DND-41 (cell line): Measurements from ENCODE around the gene RXFP4.

Source experiments
- ATAC-seq: fragments of 200-7000 bp; cut with Tn5 transposase; 3 replicates; pipeline ENCODE4 v1.9.1; 2021; ENCODE audit warnings: low read depth; ENCODE audit not compliant: insufficient read depth
- DNase-seq: peaks from one replicate; pipeline ENCODE4 v3.0.0-alpha.2; 2020
- H2AFZ ChIP-seq: 2 replicates; pipeline ENCODE4 v1.6.0; 2012; ENCODE audit warnings: low read depth, low read length
- H3K27ac ChIP-seq: 2 replicates; pipeline ENCODE4 v1.5.1; 2012; ENCODE audit warnings: low read length, inconsistent platforms
- H3K27me3 ChIP-seq: fragments of 200-600 bp; sonication (generic); 2 replicates; pipeline ENCODE4 v1.6.0; 2012; ENCODE audit warnings: low read length, mild to moderate bottlenecking, inconsistent platforms; ENCODE audit not compliant: insufficient read depth, poor library complexity
- H3K36me3 ChIP-seq: 2 replicates; pipeline ENCODE4 v1.5.1; 2012; ENCODE audit warnings: low read length, inconsistent platforms; ENCODE audit not compliant: insufficient read depth
- H3K4me1 ChIP-seq: 2 replicates; pipeline ENCODE4 v1.5.1; 2012; ENCODE audit warnings: mild to moderate bottlenecking, low read length; ENCODE audit not compliant: insufficient read depth
- H3K4me2 ChIP-seq: 2 replicates; pipeline ENCODE4 v1.6.0; 2012; ENCODE audit warnings: mild to moderate bottlenecking, moderate library complexity, low read length, inconsistent platforms; ENCODE audit not compliant: insufficient read depth
- H3K4me3 ChIP-seq, 2 experiments: fragments of 200-600 bp in 1 of 2; shearing (Covaris generic) in 1 of 2; 2 replicates each; pipeline ENCODE4 v1.5.1; 2012 to 2016; ENCODE audit warnings: inconsistent platforms in 2 of 2, low read length in 2 of 2, mild to moderate bottlenecking in 2 of 2, low read depth in 1 of 2, moderate library complexity in 1 of 2
- H3K79me2 ChIP-seq: 2 replicates; pipeline ENCODE4 v1.6.0; 2012; ENCODE audit warnings: low read length, inconsistent platforms; ENCODE audit not compliant: insufficient read depth
- H3K9ac ChIP-seq: 2 replicates; pipeline ENCODE4 v1.6.0; 2012; ENCODE audit warnings: low read depth, mild to moderate bottlenecking, inconsistent platforms, low read length, moderate library complexity
- H3K9me3 ChIP-seq: 2 replicates; pipeline ENCODE4 v1.5.1; 2012; ENCODE audit warnings: low read length, moderate library complexity, mild to moderate bottlenecking, inconsistent platforms; ENCODE audit not compliant: insufficient read depth, severe bottlenecking
- H4K20me1 ChIP-seq: 2 replicates; pipeline ENCODE4 v1.6.0; 2012; ENCODE audit warnings: low read length; ENCODE audit not compliant: insufficient read depth
- CTCF ChIP-seq: IDR thresholded peaks from 2 replicates; pipeline ENCODE4 v1.5.1; 2012; ENCODE audit warnings: borderline replicate concordance, low read length, moderate library complexity, mild to moderate bottlenecking; ENCODE audit not compliant: poor library complexity, severe bottlenecking; ENCODE audit errors: extremely low read depth
- EZH2 ChIP-seq: IDR thresholded peaks from 3 replicates; pipeline ENCODE4 v1.6.1; 2012; ENCODE audit warnings: borderline replicate concordance, low read depth, mild to moderate bottlenecking, moderate library complexity, low read length, inconsistent platforms; ENCODE audit not compliant: severe bottlenecking

RXFP4 gene

GRCh38 chr1:155911156-155912055 lies 30.0 kb upstream of the RXFP4 start, which contains the start of gene RIT1:
TSS of gene RIT1 (minus strand) at chr1:155911349. CDS start at chr1:155910761, 588 bp downstream.
- Histone ChIP-seq H3K79me2 (peaks cover 26% of the 10 kb centered on the region), H3K4me3 (peak within 1 kb of the TSS; percentile 75 to 89), H3K9me3 (no peaks in the 10 kb centered on the region), H4K20me1 (no peaks in the 10 kb centered on the region), H3K27ac (peak within 1 kb of the TSS; percentile 81), H3K9ac (peak within 1 kb of the TSS; percentile 54), H3K4me2 (peak within 1 kb of the TSS; percentile 75), H2AFZ (peak within 1 kb of the TSS; percentile 86), H3K36me3 (peaks cover 69% of the 10 kb centered on the region), H3K27me3 (no peaks in the 10 kb centered on the region), H3K4me1 (peaks cover 26% of the 10 kb centered on the region)
- peak; percentile 96 for ATAC-seq
- no peak for TF ChIP-seq CTCF
- no peak for TF ChIP-seq EZH2
- DNase-seq: peak; percentile 86

- Histone ChIP-seq H3K9me3 (no peaks in the 10 kb centered on the region), H3K4me3 (no peak overlapping the region), H2AFZ (no peak overlapping the region), H3K4me1 (peaks cover 26% of the 10 kb centered on the region), H3K27ac (no peak overlapping the region), H3K36me3 (peaks cover 71% of the 10 kb centered on the region), H4K20me1 (no peaks in the 10 kb centered on the region), H3K27me3 (no peaks in the 10 kb centered on the region), H3K9ac (no peak overlapping the region), H3K79me2 (peaks cover 24% of the 10 kb centered on the region), H3K4me2 (peak overlapping the region; percentile 75; the same call in 1 of the 2 replicates)
- TF ChIP-seq EZH2: no peak
- no peak for ATAC-seq
- DNase-seq: no peak
These were observed 29.3 kb upstream of the RXFP4 start for GRCh38 chr1:155912056-155912536.

- no peak overlapping the region for H3K4me3 ChIP-seq
- H3K9me3 ChIP-seq: no peaks in the 10 kb centered on the region
- H3K36me3 ChIP-seq: peaks cover 79% of the 10 kb centered on the region
- no peak for ATAC-seq
- no peaks in the 10 kb centered on the region for H4K20me1 ChIP-seq
- no peak overlapping the region for H3K9ac ChIP-seq
- TF ChIP-seq EZH2 (no peak), CTCF (no peak)
- peaks cover 20% of the 10 kb centered on the region for H3K79me2 ChIP-seq
- H3K4me2 ChIP-seq: no peak overlapping the region
- H3K27me3 ChIP-seq: no peaks in the 10 kb centered on the region
- no peak for DNase-seq
- no peak overlapping the region for H2AFZ ChIP-seq
- peaks cover 25% of the 10 kb centered on the region for H3K4me1 ChIP-seq
- H3K27ac ChIP-seq: no peak overlapping the region
These were observed 27.3 kb upstream of the RXFP4 start for GRCh38 chr1:155913969-155914757.
